ENCODE data around the gene TOR2A. TPM values are rescaled to one million over a fixed set of nuclear protein-coding genes. Genes with fewer than 3 reads are reported as not detected.
"Not testable (repeated sequence)": the region's sequence is repeated elsewhere in the genome, so short reads cannot be mapped to it uniquely, and the experiment has no call there.

The TOR2A gene
- polyA plus RNA-seq, 3 donors = 17.6 to 19.8 (median 18.6) TPM

DNA sequence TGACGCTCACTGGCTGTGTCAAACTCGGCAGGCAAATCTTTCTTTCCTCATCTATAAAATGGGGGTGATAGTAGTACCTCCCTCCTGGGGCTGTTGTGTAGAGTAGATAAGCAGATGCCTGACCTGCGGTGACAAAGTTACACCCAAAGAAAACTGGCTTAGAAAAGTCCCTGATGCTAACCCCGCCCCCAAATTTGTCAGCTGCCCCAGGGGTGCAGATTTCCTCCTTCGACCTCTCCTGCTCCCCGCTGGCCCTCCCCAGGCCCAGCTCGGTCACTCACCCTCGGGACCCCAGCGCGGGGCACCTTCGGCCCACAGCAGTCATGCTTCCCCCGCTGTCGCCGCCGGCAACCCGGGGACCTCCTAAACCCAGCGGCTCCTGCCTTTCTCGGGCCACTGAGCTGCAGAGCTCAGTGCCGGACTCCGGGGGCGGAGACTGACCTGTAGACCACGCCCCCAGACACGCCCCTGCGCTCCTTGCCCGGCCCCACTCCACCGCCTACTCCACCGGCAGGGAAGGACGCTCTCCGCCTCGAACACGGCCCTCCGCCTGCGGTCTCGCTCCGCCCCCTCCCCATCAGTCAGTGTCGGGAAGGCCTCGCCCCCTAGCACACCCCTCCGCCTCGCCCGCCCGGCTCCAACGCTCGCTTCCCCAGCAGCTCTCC lies 35.9 kb upstream of the TOR2A start:
- DNase-seq = peak; percentile 97

DNA sequence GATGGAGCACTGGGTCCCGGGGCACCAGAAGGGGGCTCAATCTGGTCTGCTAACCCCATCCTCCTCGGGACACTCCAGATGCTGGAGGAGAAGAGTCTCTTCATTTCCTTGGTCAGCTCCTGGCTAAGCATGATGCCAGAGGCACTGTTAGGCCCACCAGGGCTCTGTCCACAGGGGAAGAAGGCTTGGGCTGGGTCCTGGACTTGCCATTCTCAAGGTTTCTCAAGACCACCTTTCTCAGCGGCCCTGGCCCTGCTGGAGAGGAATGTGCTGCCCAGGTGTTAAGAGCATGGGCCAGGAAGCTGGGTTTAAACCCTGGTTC lies 35.5 kb upstream of the TOR2A start:
- no peak for DNase-seq

DNA sequence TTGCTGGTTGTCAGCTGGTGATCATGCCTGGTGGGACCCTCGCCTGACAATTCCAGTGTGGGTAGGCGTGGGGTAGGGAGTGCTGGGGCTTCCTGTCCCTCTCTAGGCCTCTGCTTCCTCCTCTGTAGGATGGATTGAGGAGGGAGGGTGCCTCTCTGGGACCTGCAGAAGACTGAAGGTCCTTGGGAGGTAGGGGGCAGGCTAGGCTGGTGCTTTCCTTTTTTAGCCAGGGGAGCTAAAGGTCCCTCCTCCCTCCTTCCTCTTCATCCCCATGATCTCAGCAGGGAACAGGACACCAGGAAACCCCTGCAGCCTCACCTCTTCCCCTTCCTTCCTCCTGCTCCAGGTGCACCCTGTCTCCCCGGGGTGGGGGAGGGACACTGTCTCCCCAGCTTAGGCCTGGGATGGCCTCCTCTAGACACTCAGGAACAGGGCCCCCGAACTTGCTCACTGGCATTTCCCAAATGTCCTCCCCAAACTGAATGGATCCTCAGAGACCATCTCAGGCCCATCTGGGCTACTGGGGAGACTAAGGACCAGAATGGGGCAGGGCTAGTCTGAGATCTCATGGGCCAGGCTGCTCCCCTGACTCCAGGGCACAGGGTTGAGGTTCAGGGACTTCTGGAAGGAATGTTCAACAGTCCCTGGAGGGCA lies 35.0 kb upstream of the TOR2A start:
- no peak for DNase-seq

- DNase-seq = no peak
These were observed 34.0 kb upstream of the TOR2A start for GRCh38 chr9:127769101-127769500.

DNA sequence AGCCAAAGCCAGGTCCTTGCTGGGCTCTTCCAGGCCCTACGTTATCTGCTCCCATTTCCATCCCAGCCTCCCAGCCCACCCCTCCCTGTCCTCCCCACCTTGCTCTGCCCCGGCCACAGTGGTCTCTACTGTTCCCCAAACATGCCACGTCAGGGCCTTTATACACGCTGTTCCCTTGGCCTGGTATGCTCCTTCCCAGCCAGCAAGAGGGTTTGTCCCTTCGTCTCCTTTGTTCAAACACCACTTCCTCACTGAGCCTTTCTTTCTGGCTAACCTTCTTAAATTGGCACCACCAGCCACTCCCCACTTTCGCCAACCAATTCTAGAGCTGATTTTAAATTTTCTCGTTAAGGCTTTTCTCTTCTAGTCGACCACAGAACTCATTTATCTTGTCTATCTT lies 33.6 kb upstream of the TOR2A start:
- DNase-seq = no peak

- DNase-seq = no peak
These were observed 32.8 kb upstream of the TOR2A start for GRCh38 chr9:127767909-127768331.

GRCh38 chr9:127767410-127767809 lies 32.3 kb upstream of the TOR2A start:
- no peak for DNase-seq

GRCh38 chr9:127765418-127765817 lies 30.3 kb upstream of the TOR2A start:
- DNase-seq = no peak

GRCh38 chr9:127763918-127764384 lies 28.9 kb upstream of the TOR2A start:
- DNase-seq = no peak

DNA sequence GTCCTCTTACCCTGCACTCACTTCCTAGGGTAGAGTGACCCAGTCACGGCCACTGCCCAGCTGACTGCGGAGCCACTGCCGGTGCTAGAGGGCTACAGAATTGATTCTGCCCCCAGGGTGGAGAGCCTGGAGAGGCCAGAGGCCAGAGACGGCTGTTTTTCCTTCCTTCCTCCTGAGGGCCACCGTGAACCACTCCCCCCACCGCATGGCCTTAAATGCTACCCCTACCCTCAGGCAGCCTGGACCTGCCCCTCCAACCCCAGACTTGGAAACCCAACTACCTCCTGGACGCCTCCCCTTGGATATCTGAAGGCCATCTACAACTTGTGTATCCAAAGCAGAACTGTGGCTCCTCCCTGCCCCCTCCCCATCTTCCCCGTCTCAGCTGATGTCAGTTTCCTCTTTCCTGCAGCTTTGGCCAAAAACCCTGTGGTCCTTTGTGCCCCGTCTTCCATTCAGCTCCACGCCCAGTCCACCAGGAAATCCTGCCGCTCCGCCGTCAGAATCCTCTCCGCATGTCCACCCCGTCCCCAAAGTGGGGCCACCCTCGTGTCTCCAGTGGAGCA lies 27.1 kb upstream of the TOR2A start:
- DNase-seq = no peak

DNA sequence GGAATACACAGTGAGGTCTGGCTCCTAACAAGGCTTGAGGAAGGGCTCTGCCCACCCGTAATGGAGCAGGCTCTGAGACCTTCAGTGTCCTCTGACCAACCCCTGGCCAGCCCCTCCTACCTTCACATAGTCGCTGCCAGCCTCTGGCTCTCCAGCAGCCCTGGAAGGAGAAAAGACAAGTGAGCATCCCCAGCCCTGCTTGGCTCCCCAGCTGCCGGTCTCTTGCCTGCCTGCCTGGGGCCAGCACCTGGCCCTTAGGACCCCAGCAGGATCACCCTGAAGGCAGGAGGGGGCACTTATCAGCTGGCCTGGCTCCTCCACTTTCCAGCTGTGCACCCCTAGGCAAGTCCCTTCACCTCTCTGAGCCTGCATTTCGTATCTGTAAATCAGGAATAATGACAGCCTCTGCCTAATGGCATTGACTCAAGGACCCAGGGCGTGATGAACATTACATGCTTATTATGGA lies 26.4 kb upstream of the TOR2A start:
- DNase-seq = no peak

DNA sequence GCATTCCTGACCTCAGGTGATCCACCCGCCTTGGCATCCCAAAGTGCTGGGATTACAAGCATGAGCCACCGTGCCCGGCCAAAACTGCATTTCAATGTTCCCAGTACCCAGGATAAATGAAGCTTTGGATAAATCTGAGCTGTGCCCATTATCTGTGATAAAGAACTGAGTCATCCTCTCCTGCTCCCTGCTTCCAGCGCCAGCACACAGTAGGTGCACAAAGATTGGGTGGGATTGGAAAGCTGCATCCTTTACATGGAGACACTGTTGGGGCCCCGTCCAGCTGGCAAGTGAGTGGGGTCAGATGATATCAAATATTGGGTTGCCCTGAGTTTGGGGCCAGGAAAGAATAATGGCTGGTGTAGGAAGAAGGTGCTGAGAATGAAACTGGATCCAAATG lies 26.0 kb upstream of the TOR2A start:
- no peak for DNase-seq

DNA sequence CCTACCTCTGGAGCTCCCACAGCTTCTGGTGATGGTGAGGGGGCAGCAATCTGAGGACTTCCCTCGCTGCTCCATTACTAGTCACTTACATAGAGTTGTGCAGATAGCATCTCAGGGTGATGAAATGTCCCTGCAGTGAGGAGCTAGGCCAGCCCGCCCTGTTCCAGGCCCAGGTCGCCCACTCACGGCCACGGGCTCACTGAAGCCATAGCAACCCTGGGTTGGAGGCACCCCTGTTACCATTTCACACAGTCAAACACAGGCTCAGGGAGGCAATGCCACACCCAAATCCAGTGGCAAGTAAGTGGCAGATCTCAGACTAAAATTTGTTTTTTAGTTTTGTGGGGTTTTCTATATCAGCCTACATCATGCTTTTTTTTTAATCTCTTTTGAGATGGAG lies 23.7 kb upstream of the TOR2A start:
- DNase-seq = no peak

DNA sequence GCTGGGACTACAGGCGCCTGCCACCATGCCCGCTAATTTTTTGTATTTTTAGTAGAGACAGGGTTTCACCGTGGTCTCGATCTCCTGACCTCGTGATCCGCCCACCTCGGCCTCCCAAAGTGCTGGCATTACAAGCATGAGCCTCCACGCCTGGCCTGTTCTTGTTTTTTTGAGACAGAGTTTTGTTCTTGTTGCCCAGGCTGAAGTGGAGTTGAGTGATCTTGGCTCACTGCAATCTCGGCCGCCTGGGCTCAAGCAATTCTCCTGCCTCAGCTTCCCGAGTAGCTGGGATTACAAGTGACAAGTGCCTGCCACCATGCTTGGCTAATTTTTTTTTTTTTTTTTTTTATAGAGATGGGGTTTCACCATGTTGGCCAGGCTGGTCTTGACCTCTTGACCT lies 21.7 kb upstream of the TOR2A start:
- not testable (repeated sequence) for DNase-seq

- no peak for DNase-seq
These were observed 21.1 kb upstream of the TOR2A start for GRCh38 chr9:127756233-127756632.

- no peak for DNase-seq
These were observed 20.3 kb upstream of the TOR2A start for GRCh38 chr9:127755061-127756060.

- no peak for DNase-seq
These were observed 19.3 kb upstream of the TOR2A start for GRCh38 chr9:127754099-127755060.

DNA sequence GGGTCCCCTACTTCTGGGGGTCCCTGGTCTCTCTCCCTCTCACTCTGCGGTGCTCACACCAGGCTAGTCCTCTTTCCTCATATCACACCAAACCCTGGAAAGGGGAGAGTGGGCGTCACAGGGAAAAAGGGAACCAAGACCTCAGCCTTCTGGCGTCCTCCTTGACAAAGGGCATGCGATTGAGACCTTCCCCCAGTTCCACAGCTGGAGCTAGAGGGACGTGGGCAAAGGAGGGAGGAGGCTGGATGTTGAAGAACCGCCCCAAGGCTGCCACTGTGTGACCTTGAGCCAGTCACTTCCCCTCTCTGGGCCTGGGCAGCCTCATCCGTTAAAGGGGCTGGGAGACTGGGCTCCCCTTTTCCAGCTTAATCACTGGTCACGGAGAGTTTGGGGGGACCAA lies 18.5 kb upstream of the TOR2A start:
- no peak for DNase-seq

GRCh38 chr9:127753148-127753547 lies 18.1 kb upstream of the TOR2A start:
- DNase-seq = no peak

DNA sequence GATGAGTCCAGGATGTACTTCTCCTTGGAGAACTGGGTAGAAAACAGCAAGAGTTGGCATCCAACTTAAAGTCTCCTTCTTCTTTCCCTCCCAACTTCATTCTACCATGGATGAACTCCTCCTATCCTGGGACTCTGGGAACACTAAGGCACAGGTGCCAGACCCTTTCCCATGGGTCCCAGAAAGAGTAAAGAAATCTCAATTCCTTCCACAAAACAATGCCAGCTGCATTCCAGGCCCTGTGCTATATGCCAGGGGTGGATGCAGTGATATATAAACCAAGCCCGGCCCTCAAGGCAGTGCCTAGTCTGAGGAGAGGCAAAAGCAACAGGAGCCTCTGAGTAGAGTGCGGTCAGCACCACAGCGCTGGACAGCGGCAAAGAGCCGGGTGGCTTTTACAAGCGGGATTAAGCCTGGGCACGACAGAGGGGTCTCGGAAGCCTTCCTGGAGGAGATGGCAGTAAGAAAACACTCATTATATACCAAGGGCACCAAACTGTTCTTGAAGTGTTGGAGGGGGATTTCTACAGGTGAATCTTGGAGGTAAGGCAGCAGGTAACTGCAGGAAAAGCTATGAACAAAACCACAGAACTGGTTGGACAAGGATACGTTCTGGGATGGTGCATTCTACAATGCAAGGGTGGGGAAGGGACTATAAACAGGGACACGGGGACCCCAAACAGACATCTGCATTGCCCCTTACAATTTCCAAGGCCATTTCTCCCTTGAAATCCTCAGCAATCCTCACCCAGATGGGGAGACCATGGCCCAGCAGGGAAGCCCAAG lies 16.4 kb upstream of the TOR2A start:
- DNase-seq = no peak
